ENCODE measurements around the gene SEZ6L2. TPM values are rescaled to one million over a fixed set of nuclear protein-coding genes. Genes with fewer than 3 reads are reported as not detected.
A peak's percentile ranks its signal among the peaks of the same experiment; 100 is the strongest.

SEZ6L2 gene
- total and polyA plus RNA-seq, 2 of the 13 experiments (the other 11 are each of a cell fraction or from before 2014, with no cell fraction given) = 14.9 to 16.9 TPM

DNA sequence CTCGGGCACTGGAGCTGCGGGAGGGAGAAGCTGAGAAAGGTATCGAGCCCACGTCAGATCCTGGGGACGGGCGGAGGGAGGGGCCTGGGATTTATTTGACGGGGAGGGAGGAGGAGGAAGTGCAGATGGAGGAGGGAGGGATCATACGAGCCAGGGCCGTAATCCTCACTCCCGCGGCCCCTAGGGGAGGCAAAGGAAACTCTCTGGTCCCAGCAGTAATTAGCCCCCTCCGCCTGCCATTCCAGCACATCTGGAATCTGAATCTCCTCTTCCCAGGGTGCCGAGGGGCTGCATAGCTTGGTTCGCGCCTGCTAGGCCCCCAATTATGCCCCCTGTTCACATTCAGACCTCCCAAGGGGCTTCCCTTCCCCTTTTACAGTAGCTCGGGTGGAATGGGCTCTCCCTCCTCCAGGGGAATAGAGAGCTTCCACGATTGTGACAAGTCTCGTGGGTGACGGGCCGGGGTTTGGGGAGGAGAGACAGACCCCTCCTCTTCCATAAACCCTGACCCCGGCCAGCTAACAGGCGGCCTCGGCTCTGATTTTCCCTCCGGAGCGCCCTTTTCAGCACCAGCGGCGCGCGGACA lies at the start of gene SEZ6L2 (continued):
- TF ChIP-seq ZMYM3 (CRISPR knock-in tag; IDR thresholded peaks at IDR 0.05) (no peak), ZNF713 (CRISPR knock-in tag; IDR thresholded peaks at IDR 0.05) (no peak), ZNF790 (CRISPR knock-in tag; IDR thresholded peaks at IDR 0.05; ENCODE audit: borderline replicate concordance) (peak; percentile 99; the same call in 1 of the 2 replicates), HOXA5 (CRISPR knock-in tag; IDR thresholded peaks at IDR 0.05) (peak; percentile 99; the same call in 1 of the 2 replicates), ZNF652 (CRISPR knock-in tag; IDR thresholded peaks at IDR 0.05; ENCODE audit: borderline replicate concordance, low read depth) (no peak), ZNF430 (CRISPR knock-in tag; IDR thresholded peaks at IDR 0.05) (no peak; the same call in 1 of the 2 replicates), ZNF567 (CRISPR knock-in tag; IDR thresholded peaks at IDR 0.05; ENCODE audit: borderline replicate concordance) (0 out of 2 replicates have a peak, but pooled peaks have one; percentile 27), MTF1 (CRISPR knock-in tag; IDR thresholded peaks at IDR 0.05) (peak; percentile 97; the same call in 1 of the 2 replicates), SIX1 (CRISPR knock-in tag; IDR thresholded peaks at IDR 0.05; ENCODE audit: borderline replicate concordance) (peak; percentile 36; the same call in 1 of the 2 replicates), ZNF230 (CRISPR knock-in tag; IDR thresholded peaks at IDR 0.05) (no peak), ZNF317 (CRISPR knock-in tag; IDR thresholded peaks at IDR 0.05) (0 out of 2 replicates have a peak, but pooled peaks have one; percentile 47), ZNF619 (CRISPR knock-in tag; IDR thresholded peaks at IDR 0.05) (no peak; the same call in 1 of the 2 replicates), IKZF1 (IDR thresholded peaks at IDR 0.05) (no peak), RFX3 (CRISPR knock-in tag; IDR thresholded peaks at IDR 0.05) (0 out of 2 replicates have a peak, but pooled peaks have one; percentile 14), ZNF326 (CRISPR knock-in tag; IDR thresholded peaks at IDR 0.05; ENCODE audit: borderline replicate concordance) (no peak), PPARG (CRISPR knock-in tag; conservative IDR thresholded peaks at IDR 0.05) (no peak; the same call in 1 of the 2 replicates), ZNF607 (CRISPR knock-in tag; IDR thresholded peaks at IDR 0.05; ENCODE audit: borderline replicate concordance) (0 out of 2 replicates have a peak, but pooled peaks have one; percentile 99), GABPB1 (CRISPR knock-in tag; IDR thresholded peaks at IDR 0.05) (peak; percentile 65; the same call in 1 of the 2 replicates), ADNP (CRISPR knock-in tag; IDR thresholded peaks at IDR 0.05) (no peak), ZNF253 (CRISPR knock-in tag; IDR thresholded peaks at IDR 0.05; ENCODE audit: borderline replicate concordance) (no peak)
- TF ChIP-seq, protein P1, sequence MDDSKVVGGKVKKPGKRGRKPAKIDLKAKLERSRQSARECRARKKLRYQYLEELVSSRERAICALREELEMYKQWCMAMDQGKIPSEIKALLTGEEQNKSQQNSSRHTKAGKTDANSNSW (CRISPR knock-in tag; IDR thresholded peaks at IDR 0.05; ENCODE audit: borderline replicate concordance) = peak; percentile 4; the same call in 1 of the 2 replicates
- TF ChIP-seq, protein P2, sequence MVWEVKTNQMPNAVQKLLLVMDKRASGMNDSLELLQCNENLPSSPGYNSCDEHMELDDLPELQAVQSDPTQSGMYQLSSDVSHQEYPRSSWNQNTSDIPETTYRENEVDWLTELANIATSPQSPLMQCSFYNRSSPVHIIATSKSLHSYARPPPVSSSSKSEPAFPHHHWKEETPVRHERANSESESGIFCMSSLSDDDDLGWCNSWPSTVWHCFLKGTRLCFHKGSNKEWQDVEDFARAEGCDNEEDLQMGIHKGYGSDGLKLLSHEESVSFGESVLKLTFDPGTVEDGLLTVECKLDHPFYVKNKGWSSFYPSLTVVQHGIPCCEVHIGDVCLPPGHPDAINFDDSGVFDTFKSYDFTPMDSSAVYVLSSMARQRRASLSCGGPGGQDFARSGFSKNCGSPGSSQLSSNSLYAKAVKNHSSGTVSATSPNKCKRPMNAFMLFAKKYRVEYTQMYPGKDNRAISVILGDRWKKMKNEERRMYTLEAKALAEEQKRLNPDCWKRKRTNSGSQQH (CRISPR knock-in tag; IDR thresholded peaks at IDR 0.05; ENCODE audit: low read depth) = peak; percentile 60; the same call in 1 of the 2 replicates
- TF ChIP-seq, protein P3, sequence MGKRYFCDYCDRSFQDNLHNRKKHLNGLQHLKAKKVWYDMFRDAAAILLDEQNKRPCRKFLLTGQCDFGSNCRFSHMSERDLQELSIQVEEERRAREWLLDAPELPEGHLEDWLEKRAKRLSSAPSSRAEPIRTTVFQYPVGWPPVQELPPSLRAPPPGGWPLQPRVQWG (CRISPR knock-in tag; IDR thresholded peaks at IDR 0.05; ENCODE audit: borderline replicate concordance, low read depth) = no peak
- TF ChIP-seq, protein P4, sequence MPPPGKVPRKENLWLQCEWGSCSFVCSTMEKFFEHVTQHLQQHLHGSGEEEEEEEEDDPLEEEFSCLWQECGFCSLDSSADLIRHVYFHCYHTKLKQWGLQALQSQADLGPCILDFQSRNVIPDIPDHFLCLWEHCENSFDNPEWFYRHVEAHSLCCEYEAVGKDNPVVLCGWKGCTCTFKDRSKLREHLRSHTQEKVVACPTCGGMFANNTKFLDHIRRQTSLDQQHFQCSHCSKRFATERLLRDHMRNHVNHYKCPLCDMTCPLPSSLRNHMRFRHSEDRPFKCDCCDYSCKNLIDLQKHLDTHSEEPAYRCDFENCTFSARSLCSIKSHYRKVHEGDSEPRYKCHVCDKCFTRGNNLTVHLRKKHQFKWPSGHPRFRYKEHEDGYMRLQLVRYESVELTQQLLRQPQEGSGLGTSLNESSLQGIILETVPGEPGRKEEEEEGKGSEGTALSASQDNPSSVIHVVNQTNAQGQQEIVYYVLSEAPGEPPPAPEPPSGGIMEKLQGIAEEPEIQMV (CRISPR knock-in tag; IDR thresholded peaks at IDR 0.05; ENCODE audit: low read depth) = 0 out of 2 replicates have a peak, but pooled peaks have one; percentile 33
- TF ChIP-seq, protein P5, sequence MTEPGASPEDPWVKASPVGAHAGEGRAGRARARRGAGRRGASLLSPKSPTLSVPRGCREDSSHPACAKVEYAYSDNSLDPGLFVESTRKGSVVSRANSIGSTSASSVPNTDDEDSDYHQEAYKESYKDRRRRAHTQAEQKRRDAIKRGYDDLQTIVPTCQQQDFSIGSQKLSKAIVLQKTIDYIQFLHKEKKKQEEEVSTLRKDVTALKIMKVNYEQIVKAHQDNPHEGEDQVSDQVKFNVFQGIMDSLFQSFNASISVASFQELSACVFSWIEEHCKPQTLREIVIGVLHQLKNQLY (CRISPR knock-in tag; IDR thresholded peaks at IDR 0.05) = no peak; the same call in 1 of the 2 replicates

Data from HepG2 (cell line).